ENCODE measurements around the gene RUNX2.

Gene RUNX2

GRCh38 chr6:45323656-45324224, 4.4 kb upstream of the RUNX2 start:
- TF ChIP-seq CTCF (IDR thresholded peaks at IDR 0.05; ENCODE audit: low read depth, low read length), result no peak
- DNase-seq (ENCODE audit: extremely low read depth, low read depth), result no peak

DNA sequence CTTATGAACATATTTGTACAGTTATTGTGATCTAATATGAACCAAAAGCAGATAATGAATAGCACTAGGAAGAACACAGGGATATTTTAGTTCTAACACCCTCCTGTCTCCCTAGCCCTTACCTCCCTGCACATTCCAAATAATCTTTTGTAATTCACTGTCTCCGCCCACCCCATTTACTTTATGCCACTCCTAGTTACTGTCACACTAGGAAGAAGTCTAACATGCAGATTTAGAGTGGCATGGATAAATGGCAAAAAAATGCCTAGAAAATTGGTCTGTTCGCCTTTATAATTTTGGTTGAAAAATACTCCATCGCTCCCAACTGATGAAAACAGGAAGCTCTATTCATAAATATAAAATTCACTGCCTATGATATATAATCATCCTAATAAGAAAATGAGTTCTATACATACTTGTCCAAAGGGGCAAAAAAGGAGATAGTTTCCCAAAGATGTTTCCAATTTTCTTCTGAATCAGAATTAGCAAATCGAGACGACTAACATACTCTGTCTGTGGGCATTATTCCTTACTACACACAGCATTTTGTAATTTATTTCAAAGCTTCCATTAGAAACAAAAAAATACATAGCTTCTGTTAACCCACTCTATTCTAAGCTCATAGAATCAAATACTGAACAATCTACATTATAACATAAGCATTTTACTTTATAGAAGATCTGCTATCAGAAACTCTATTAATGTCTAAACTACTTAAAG, 1.3 kb upstream of the RUNX2 start:
- no peak for TF ChIP-seq CTCF (IDR thresholded peaks at IDR 0.05; ENCODE audit: low read depth, low read length)
- DNase-seq (ENCODE audit: extremely low read depth, low read depth), result no peak

DNA sequence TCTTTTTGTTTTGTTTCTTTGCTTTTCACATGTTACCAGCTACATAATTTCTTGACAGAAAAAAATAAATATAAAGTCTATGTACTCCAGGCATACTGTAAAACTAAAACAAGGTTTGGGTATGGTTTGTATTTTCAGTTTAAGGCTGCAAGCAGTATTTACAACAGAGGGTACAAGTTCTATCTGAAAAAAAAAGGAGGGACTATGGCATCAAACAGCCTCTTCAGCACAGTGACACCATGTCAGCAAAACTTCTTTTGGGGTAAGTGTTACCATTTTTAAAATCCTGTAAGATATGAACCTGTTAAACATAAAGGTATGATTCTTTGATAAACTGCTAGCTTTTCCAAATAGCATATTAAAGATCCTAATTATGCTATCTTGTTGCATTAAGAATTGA, 393 bp downstream of the RUNX2 start:
- no peak for TF ChIP-seq CTCF (IDR thresholded peaks at IDR 0.05; ENCODE audit: low read depth, low read length)
- DNase-seq (ENCODE audit: extremely low read depth, low read depth), result no peak

DNA sequence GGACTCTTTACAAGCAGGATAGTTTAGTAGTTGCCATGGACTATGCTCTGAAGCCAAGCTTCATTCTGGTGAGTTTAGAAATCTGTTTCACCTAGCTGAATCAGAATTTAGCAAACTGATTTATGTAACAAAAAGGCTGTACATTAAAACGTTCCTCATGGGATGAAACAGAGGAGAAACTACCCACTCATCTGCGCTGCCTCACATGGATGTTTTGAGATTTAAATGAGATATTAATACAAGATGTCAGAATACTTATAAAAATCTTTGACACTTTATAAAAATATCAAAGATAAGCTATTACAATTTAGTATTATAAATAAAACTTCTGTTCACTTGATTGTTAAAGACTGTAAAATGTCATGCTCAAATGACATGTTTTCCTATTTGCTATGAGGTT, 16.8 kb downstream of the RUNX2 start:
- DNase-seq (ENCODE audit: extremely low read depth, low read depth), result no peak
- TF ChIP-seq CTCF (IDR thresholded peaks at IDR 0.05; ENCODE audit: low read depth, low read length), result no peak

- DNase-seq (ENCODE audit: extremely low read depth, low read depth), result peak; percentile 8
- no peak for TF ChIP-seq CTCF (IDR thresholded peaks at IDR 0.05; ENCODE audit: low read depth, low read length)
Observed at GRCh38 chr6:45350186-45350710, 22.1 kb downstream of the RUNX2 start.

- DNase-seq (ENCODE audit: extremely low read depth, low read depth), result no peak
- no peak for TF ChIP-seq CTCF (IDR thresholded peaks at IDR 0.05; ENCODE audit: low read depth, low read length)
Observed at GRCh38 chr6:45351076-45351475, 22.9 kb downstream of the RUNX2 start.

GRCh38 chr6:45351667-45352066, 23.5 kb downstream of the RUNX2 start:
- no peak for DNase-seq (ENCODE audit: extremely low read depth, low read depth)

More at GRCh38 chr6:45351667-45352066, 23.5 kb downstream of the RUNX2 start:
- TF ChIP-seq CTCF (IDR thresholded peaks at IDR 0.05; ENCODE audit: low read depth, low read length), result no peak
